PC-3 (cell line): ENCODE results near the gene DDT. TPM values are rescaled to one million over a fixed set of nuclear protein-coding genes. Genes with fewer than 3 reads are reported as not detected.
A peak's percentile ranks its signal among the peaks of the same experiment; 100 is the strongest.
"Not testable (repeated sequence)": the region's sequence is repeated elsewhere in the genome, so short reads cannot be mapped to it uniquely, and the experiment has no call there.

Experiments used
- ATAC-seq: fragments of 200-7000 bp; cut with Tn5 transposase; 2 replicates; pipeline ENCODE4 v1.9.1; 2020; ENCODE audit warnings: mild to moderate bottlenecking, moderate library complexity
- BruUV-seq: library from RNA; stranded (reverse); fragments of 400-500 nt; replicated peaks from 2 replicates; lab custom pipeline; 2021; lab: Mats Ljungman, UMichigan
- CTCF ChIA-PET: fragments of 300-600 bp; sonication (Branson Sonifier 250); formaldehyde crosslinking; loops from one replicate; lab custom pipeline; 2022; ENCODE audit warnings: antibody characterized with exemption; lab: Charles Lee
- POLR2A ChIA-PET: fragments of 300-600 bp; sonication (Branson Sonifier 250); formaldehyde crosslinking; loops from one replicate; lab custom pipeline; 2022; ENCODE audit warnings: antibody characterized with exemption; ENCODE audit not compliant: unreplicated experiment; lab: Charles Lee
- DNase-seq: peaks from one replicate; pipeline ENCODE4 v3.0.0-alpha.2; 2015
- H2AFZ ChIP-seq: fragments of 300-600 bp; sonication (generic); 2 replicates; pipeline ENCODE4 v1.6.0; 2016; ENCODE audit warnings: antibody characterized with exemption, low read length
- H3F3A ChIP-seq: fragments of 300-600 bp; sonication (generic); one replicate; pipeline ENCODE4 v1.6.0; 2017; ENCODE audit warnings: antibody characterized with exemption, low read length, control low read depth, mild to moderate bottlenecking; ENCODE audit not compliant: unreplicated experiment
- H3K27ac ChIP-seq: fragments of 300-600 bp; sonication (generic); 2 replicates; pipeline ENCODE4 v1.5.1; 2016; ENCODE audit warnings: mild to moderate bottlenecking, low read length
- H3K27me3 ChIP-seq: fragments of 300-600 bp; sonication (generic); 2 replicates; pipeline ENCODE4 v1.6.1; 2016; ENCODE audit warnings: low read length, mixed read lengths
- H3K36me3 ChIP-seq: fragments of 300-600 bp; sonication (generic); 2 replicates; pipeline ENCODE4 v1.6.1; 2016; ENCODE audit warnings: low read depth, mixed run types, low read length, mixed read lengths
- H3K4me1 ChIP-seq: fragments of 300-600 bp; sonication (generic); 2 replicates; pipeline ENCODE4 v1.5.1; 2016; ENCODE audit warnings: low read length; ENCODE audit not compliant: insufficient read depth
- H3K4me2 ChIP-seq: fragments of 300-600 bp; sonication (generic); 2 replicates; pipeline ENCODE4 v1.6.0; 2016; ENCODE audit warnings: low read length
- H3K4me3 ChIP-seq: fragments of 300-600 bp; sonication (generic); 2 replicates; pipeline ENCODE4 v1.5.1; 2016; ENCODE audit warnings: mild to moderate bottlenecking, low read length, mixed read lengths
- H3K79me2 ChIP-seq: fragments of 300-600 bp; sonication (generic); 2 replicates; pipeline ENCODE4 v1.6.1; 2017; ENCODE audit warnings: low read length, mixed read lengths
- H3K9ac ChIP-seq: fragments of 300-600 bp; sonication (generic); 2 replicates; pipeline ENCODE4 v1.6.0; 2016; ENCODE audit warnings: mild to moderate bottlenecking, low read length
- H3K9me2 ChIP-seq: fragments of 300-600 bp; sonication (generic); replicated peaks from 2 replicates; pipeline ENCODE4 v1.6.1; 2016; ENCODE audit warnings: mixed run types, low read length, mixed read lengths
- H3K9me3 ChIP-seq: fragments of 300-600 bp; sonication (generic); 2 replicates; pipeline ENCODE4 v1.6.1; 2016; ENCODE audit warnings: low read length, mixed read lengths
- H4K20me1 ChIP-seq: fragments of 300-600 bp; sonication (generic); 2 replicates; pipeline ENCODE4 v1.6.1; 2016; ENCODE audit warnings: low read length, mixed read lengths
- intact Hi-C: fragments of 100-400 bp; cut with micrococcal nuclease; formaldehyde crosslinking; loops from 2 replicates; pipeline ENCODE4 v1.9.0; 2023
- total RNA-seq: library from RNA; depleted of rRNA; stranded (reverse); fragments of >200 nt; gene quantifications from 2 replicates; pipeline ENCODE4 v1.2.3, GENCODE V29; 2014

DDT gene
- total RNA-seq, 1 experiment from 2014 or later: 203 TPM

- H3K9me2 ChIP-seq, H3K4me3 ChIP-seq, DNase-seq, ATAC-seq, H3K27ac ChIP-seq, H3F3A ChIP-seq, H3K9me3 ChIP-seq, H3K4me2 ChIP-seq, CTCF ChIA-PET, H3K27me3 ChIP-seq, H2AFZ ChIP-seq, H3K4me1 ChIP-seq, POLR2A ChIA-PET, H4K20me1 ChIP-seq, BruUV-seq, H3K9ac ChIP-seq, H3K36me3 ChIP-seq, H3K79me2 ChIP-seq: not testable (repeated sequence)
- intact Hi-C loops: loop anchor here (10.0 kb wide), 1 partner anchor 222 kb away; no protein-coding TSS in a partner anchor
Measured at GRCh38 chr22:23952794-23953405, 21.3 kb downstream of the DDT start.

- H3K4me3 ChIP-seq, H3K27me3 ChIP-seq, H3K9ac ChIP-seq, ATAC-seq, H3K4me2 ChIP-seq, H3K79me2 ChIP-seq, BruUV-seq, H3F3A ChIP-seq, POLR2A ChIA-PET, H3K36me3 ChIP-seq, H3K9me3 ChIP-seq, H3K9me2 ChIP-seq, DNase-seq, H4K20me1 ChIP-seq, CTCF ChIA-PET, H2AFZ ChIP-seq, H3K27ac ChIP-seq, H3K4me1 ChIP-seq: not testable (repeated sequence)
- intact Hi-C loops: loop anchor here (10.0 kb wide), 1 partner anchor 223 kb away; no protein-coding TSS in a partner anchor
Measured at GRCh38 chr22:23951383-23951782, 22.9 kb downstream of the DDT start.

GRCh38 chr22:23949764-23950163 lies 24.5 kb downstream of the DDT start:
- H4K20me1 ChIP-seq, H3K36me3 ChIP-seq, H3K9me2 ChIP-seq, ATAC-seq, CTCF ChIA-PET, H3K4me3 ChIP-seq, H3K9ac ChIP-seq, H3K9me3 ChIP-seq, H3K4me2 ChIP-seq, DNase-seq, H3F3A ChIP-seq, H2AFZ ChIP-seq, H3K27me3 ChIP-seq, H3K27ac ChIP-seq, BruUV-seq, H3K79me2 ChIP-seq, POLR2A ChIA-PET, H3K4me1 ChIP-seq: not testable (repeated sequence)
- intact Hi-C loops: loop anchor here (10.0 kb wide), 1 partner anchor 225 kb away; no protein-coding TSS in a partner anchor

DNA sequence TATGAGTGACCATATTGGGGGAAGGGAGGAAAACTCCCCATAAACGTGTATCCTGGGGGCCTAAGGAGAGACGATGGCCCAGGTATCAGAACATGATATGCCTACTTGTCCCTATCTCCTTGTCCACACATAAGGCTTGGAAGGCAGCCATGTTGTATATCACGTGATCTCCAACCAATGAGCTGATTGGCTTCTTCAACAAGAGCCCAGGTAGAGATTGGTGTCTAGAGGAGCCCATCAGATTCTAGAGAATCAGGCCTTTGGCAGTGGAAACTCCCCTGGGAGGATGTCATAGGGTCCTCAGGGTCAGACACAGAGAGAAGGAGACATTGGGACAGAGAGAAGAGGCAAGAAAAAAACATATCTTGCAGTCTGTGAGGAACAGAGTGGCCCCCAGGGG lies 26.9 kb downstream of the DDT start:
- H3K9ac ChIP-seq, H3K27me3 ChIP-seq, H3K79me2 ChIP-seq, H4K20me1 ChIP-seq, CTCF ChIA-PET, H2AFZ ChIP-seq, DNase-seq, H3K4me3 ChIP-seq, H3K27ac ChIP-seq, H3K36me3 ChIP-seq, H3K9me2 ChIP-seq, intact Hi-C loops, H3K9me3 ChIP-seq, H3K4me1 ChIP-seq, H3K4me2 ChIP-seq, POLR2A ChIA-PET, ATAC-seq, BruUV-seq, H3F3A ChIP-seq: not testable (repeated sequence)

GRCh38 chr22:23940166-23940565 lies 34.1 kb downstream of the DDT start:
- H4K20me1 ChIP-seq, H3K79me2 ChIP-seq, H3K9me2 ChIP-seq, H3K27me3 ChIP-seq, H3K4me2 ChIP-seq, DNase-seq, BruUV-seq, H3K9ac ChIP-seq, H3K27ac ChIP-seq, H2AFZ ChIP-seq, CTCF ChIA-PET, H3K4me1 ChIP-seq, intact Hi-C loops, H3K4me3 ChIP-seq, H3K9me3 ChIP-seq, POLR2A ChIA-PET, H3F3A ChIP-seq, H3K36me3 ChIP-seq: not testable (repeated sequence)
- ATAC-seq: peak; percentile 62
